HL-60 (cell line): ENCODE measurements around the gene ARHGEF1.

Source experiments
- DNase-seq, 2 experiments: peaks; one replicate each; pipeline ENCODE4 v3.0.0-alpha.2; 2010 to 2020; ENCODE audit warnings: low read depth in 1 of 2, low spot score in 1 of 2
- H3K27ac ChIP-seq: fragments of 250-450 bp; sonication (Bioruptor Pico); replicated peaks from 2 replicates; pipeline ENCODE4 v1.5.1; 2020; ENCODE audit warnings: mild to moderate bottlenecking, moderate library complexity
- H3K27me3 ChIP-seq: fragments of 250-450 bp; sonication (Bioruptor Pico); 2 replicates; pipeline ENCODE4 v1.5.1; 2021; ENCODE audit warnings: mild to moderate bottlenecking, moderate library complexity; ENCODE audit not compliant: insufficient read depth, poor library complexity, severe bottlenecking
- H3K4me3 ChIP-seq: replicated peaks from 2 replicates; pipeline ENCODE4 v1.5.1; 2011; ENCODE audit warnings: mild to moderate bottlenecking, control low read depth, low read length; ENCODE audit not compliant: insufficient read depth
- CTCF ChIP-seq: IDR thresholded peaks from one replicate; pipeline ENCODE4 v1.5.1; 2011; ENCODE audit warnings: low read length, control low read depth, inconsistent platforms; ENCODE audit not compliant: insufficient read depth
- GABPA ChIP-seq: IDR thresholded peaks from 2 replicates; pipeline ENCODE4 v1.6.1; 2012; ENCODE audit warnings: low read depth
- POLR2AphosphoS5 ChIP-seq: IDR thresholded peaks from 2 replicates; pipeline ENCODE4 v1.6.1; 2012; ENCODE audit warnings: low read depth
- REST ChIP-seq: IDR thresholded peaks from 2 replicates; pipeline ENCODE4 v1.6.1; 2012; ENCODE audit warnings: low read depth; ENCODE audit not compliant: insufficient replicate concordance
- SPI1 ChIP-seq: IDR thresholded peaks from 2 replicates; pipeline ENCODE4 v1.6.1; 2012; ENCODE audit warnings: low read depth, mild to moderate bottlenecking, borderline replicate concordance
- long read RNA-seq: library from polyadenylated mRNA; unstranded; transcript quantifications from one replicate; pipeline ENCODE4 v2.0.0, GENCODE V29; 2020

Gene ARHGEF1
- long read RNA-seq, transcript ARHGEF1-202 (28 exons, 3,091 nt): minor isoform, 44 of 583 reads
- long read RNA-seq, transcript ARHGEF1-201 (29 exons, 3,171 nt): minor isoform, 20 of 583 reads
- long read RNA-seq, transcript ARHGEF1-219 (30 exons, 3,393 nt): minor isoform, 6 of 583 reads
- long read RNA-seq, transcript ARHGEF1-203 (29 exons, 3,243 nt): major isoform, 384 of 583 reads
- long read RNA-seq, partial matches to known transcripts: 36 of 583 reads
- long read RNA-seq, other reads (novel, unspliced or antisense): 87 of 583 reads

- Histone ChIP-seq H3K4me3 (peak within 1 kb of the TSS; percentile 85), H3K27me3 (no peaks in the 10 kb centered on the region), H3K27ac (peak within 1 kb of the TSS; percentile 85)
- TF ChIP-seq CTCF: no peak
- no peak for TF ChIP-seq POLR2AphosphoS5
- no peak for TF ChIP-seq REST
- TF ChIP-seq GABPA: no peak
- peak in 1 of 2 experiments; percentile 65 for DNase-seq
Measured at GRCh38 chr19:41882568-41883462, at the start of gene ARHGEF1. TSS of gene ARHGEF1 (plus strand) at chr19:41883184. CDS start at chr19:41888083, 4,899 bp downstream.

- H3K27ac ChIP-seq: no peak overlapping the region
- TF ChIP-seq CTCF (no peak), REST (no peak), SPI1 (no peak), POLR2AphosphoS5 (no peak), GABPA (no peak)
- no peak overlapping the region for H3K4me3 ChIP-seq
- H3K27me3 ChIP-seq: no peaks in the 10 kb centered on the region
- DNase-seq: no peak
Measured at GRCh38 chr19:41837981-41838708, 44.8 kb upstream of the ARHGEF1 start.

- TF ChIP-seq POLR2AphosphoS5 (no peak), CTCF (no peak), REST (no peak), SPI1 (no peak), GABPA (no peak)
- DNase-seq: no peak
- H3K4me3 ChIP-seq: no peak overlapping the region
- no peaks in the 10 kb centered on the region for H3K27me3 ChIP-seq
- no peak overlapping the region for H3K27ac ChIP-seq
Measured at GRCh38 chr19:41839211-41839610, 43.8 kb upstream of the ARHGEF1 start.
